Measurements from ENCODE around the gene MIER2. TPM values are rescaled to one million over a fixed set of nuclear protein-coding genes. Genes with fewer than 3 reads are reported as not detected.

The MIER2 gene
- total and polyA plus RNA-seq, 10 of the 15 experiments (the other 5 are each of a cell fraction or from before 2014, with no cell fraction given), result 0.48 to 23.6 (median 12.1) TPM

DNA sequence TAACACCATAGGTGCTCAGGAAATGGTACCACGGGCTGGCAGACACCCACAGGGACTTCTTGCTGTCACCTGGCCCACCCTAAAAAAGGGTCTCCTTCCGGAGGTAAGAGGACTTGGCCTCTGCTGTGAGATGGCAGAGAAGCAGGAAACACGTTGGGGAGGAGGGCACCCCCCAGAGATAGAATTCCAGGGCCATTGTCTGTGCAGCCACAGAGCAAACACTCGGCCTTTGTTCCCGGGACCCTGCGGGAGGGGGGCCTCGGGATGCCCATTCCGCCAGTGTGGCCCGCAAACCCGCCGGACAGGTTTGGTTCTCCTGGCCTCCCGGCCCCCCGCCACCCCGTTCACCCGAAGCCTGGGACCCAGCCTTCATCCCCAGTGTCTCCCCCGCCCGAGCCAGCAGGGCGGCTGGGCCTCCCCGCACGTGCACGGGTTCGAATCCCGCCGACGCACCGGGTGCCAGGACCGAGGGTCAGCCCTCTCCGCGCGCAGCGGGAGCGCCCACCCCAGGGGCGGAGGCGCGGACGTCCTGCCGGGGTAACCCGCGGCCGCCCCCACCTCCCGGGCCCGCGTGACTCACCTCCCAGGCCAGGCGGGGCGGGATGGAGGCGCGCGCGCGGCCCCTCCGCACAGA is 54.1 kb downstream of the MIER2 start (continued):
- TF ChIP-seq MYC (IDR thresholded peaks at IDR 0.05; ENCODE audit: insufficient read depth, insufficient read length, insufficient replicate concordance, low read length, severe bottlenecking) (no peak), JUNB (IDR thresholded peaks at IDR 0.05) (no peak), HDGF (IDR thresholded peaks at IDR 0.05) (no peak), HCFC1 (IDR thresholded peaks at IDR 0.05; ENCODE audit: low read length) (no peak), YY1 (IDR thresholded peaks at IDR 0.05; ENCODE audit: low read depth, low read length) (no peak), TCF7 (IDR thresholded peaks at IDR 0.05; ENCODE audit: borderline replicate concordance) (no peak), CHD1 (IDR thresholded peaks at IDR 0.05; ENCODE audit: low read depth, low read length) (no peak), ELK1 (IDR thresholded peaks at IDR 0.05; ENCODE audit: low read depth, low read length) (no peak), FOXM1 (IDR thresholded peaks at IDR 0.05; ENCODE audit: low read depth, low read length) (no peak), IRF4 (IDR thresholded peaks at IDR 0.05; ENCODE audit: low read depth, low read length) (no peak), PBX3 (IDR thresholded peaks at IDR 0.05; ENCODE audit: insufficient replicate concordance, low read depth, low read length) (no peak)
- TF ChIP-seq, protein P1, sequence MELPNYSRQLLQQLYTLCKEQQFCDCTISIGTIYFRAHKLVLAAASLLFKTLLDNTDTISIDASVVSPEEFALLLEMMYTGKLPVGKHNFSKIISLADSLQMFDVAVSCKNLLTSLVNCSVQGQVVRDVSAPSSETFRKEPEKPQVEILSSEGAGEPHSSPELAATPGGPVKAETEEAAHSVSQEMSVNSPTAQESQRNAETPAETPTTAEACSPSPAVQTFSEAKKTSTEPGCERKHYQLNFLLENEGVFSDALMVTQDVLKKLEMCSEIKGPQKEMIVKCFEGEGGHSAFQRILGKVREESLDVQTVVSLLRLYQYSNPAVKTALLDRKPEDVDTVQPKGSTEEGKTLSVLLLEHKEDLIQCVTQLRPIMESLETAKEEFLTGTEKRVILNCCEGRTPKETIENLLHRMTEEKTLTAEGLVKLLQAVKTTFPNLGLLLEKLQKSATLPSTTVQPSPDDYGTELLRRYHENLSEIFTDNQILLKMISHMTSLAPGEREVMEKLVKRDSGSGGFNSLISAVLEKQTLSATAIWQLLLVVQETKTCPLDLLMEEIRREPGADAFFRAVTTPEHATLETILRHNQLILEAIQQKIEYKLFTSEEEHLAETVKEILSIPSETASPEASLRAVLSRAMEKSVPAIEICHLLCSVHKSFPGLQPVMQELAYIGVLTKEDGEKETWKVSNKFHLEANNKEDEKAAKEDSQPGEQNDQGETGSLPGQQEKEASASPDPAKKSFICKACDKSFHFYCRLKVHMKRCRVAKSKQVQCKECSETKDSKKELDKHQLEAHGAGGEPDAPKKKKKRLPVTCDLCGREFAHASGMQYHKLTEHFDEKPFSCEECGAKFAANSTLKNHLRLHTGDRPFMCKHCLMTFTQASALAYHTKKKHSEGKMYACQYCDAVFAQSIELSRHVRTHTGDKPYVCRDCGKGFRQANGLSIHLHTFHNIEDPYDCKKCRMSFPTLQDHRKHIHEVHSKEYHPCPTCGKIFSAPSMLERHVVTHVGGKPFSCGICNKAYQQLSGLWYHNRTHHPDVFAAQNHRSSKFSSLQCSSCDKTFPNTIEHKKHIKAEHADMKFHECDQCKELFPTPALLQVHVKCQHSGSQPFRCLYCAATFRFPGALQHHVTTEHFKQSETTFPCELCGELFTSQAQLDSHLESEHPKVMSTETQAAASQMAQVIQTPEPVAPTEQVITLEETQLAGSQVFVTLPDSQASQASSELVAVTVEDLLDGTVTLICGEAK (IDR thresholded peaks at IDR 0.05; ENCODE audit: borderline replicate concordance), result no peak
- TF ChIP-seq, protein P2, sequence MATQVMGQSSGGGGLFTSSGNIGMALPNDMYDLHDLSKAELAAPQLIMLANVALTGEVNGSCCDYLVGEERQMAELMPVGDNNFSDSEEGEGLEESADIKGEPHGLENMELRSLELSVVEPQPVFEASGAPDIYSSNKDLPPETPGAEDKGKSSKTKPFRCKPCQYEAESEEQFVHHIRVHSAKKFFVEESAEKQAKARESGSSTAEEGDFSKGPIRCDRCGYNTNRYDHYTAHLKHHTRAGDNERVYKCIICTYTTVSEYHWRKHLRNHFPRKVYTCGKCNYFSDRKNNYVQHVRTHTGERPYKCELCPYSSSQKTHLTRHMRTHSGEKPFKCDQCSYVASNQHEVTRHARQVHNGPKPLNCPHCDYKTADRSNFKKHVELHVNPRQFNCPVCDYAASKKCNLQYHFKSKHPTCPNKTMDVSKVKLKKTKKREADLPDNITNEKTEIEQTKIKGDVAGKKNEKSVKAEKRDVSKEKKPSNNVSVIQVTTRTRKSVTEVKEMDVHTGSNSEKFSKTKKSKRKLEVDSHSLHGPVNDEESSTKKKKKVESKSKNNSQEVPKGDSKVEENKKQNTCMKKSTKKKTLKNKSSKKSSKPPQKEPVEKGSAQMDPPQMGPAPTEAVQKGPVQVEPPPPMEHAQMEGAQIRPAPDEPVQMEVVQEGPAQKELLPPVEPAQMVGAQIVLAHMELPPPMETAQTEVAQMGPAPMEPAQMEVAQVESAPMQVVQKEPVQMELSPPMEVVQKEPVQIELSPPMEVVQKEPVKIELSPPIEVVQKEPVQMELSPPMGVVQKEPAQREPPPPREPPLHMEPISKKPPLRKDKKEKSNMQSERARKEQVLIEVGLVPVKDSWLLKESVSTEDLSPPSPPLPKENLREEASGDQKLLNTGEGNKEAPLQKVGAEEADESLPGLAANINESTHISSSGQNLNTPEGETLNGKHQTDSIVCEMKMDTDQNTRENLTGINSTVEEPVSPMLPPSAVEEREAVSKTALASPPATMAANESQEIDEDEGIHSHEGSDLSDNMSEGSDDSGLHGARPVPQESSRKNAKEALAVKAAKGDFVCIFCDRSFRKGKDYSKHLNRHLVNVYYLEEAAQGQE (IDR thresholded peaks at IDR 0.05; ENCODE audit: low read depth, low read length), result no peak

All from GM12878 (cell line).